NCI-H460 (cell line): ENCODE results near the gene SLC2A1. TPM values are rescaled to one million over a fixed set of nuclear protein-coding genes. Genes with fewer than 3 reads are reported as not detected.

Experiments used
- DNase-seq: peaks from one replicate; pipeline ENCODE4 v3.0.0-alpha.2; 2016; ENCODE audit warnings: low read depth; ENCODE audit errors: extremely low read depth
- total RNA-seq: library from RNA; depleted of rRNA; stranded (reverse); fragments of >200 nt; shearing (Covaris generic); gene quantifications from 2 replicates; pipeline ENCODE4 v1.2.3, GENCODE V29; 2014

Gene SLC2A1
- total RNA-seq, 1 experiment from 2014 or later = 170 TPM

DNA sequence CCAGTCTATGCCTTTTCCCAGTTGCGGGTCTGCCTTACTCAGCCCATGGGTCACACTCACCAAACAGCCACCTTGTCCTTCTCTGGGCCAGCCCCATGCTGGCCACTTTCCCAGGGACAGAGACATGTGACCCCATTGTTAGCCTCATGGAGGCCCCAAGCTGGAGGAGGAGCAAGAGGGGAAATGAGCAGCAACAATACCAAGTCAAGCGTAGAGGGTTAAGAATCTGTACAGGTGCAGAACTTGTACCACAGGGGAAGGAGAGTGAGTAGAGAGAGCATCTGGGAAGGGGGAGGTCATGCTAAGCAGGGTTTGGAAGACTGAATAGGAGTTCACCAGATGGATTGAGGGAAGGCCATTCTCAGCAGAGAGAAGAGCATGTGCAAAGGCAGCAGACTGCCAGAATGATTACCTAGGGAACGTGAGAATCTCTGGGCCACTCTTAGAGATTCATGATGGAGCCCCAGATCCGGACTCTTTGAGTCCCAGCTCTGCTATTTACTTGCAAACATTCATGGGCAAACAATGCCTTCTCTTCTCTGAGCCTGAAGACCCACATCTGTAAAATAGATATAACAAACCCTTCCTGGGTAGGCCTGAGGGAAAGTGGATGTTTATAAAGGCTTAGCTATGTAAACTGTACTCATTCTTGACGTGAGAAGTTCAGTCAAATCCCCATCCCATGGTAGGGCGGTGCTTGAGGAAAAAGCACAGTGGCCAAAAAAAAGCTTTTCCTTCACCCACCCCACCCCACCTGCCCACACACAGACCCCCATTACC lies 2.8 kb upstream of the SLC2A1 start:
- DNase-seq = peak; percentile 58

GRCh38 chr1:42960566-42961311 lies 2.1 kb upstream of the SLC2A1 start:
- no peak for DNase-seq

DNA sequence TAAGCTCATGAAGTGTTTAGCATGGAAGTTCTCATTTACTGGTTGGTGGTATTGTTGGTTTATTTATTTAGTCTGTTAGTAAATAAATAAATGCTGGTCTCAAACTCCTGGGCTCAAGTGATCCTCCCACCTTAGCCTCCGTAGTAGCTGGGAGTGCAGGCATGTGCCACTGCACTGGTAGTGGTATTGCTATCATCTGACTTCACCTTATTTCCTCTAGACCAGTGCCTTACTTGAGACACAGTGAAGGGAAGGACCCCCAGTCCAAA lies 1.4 kb upstream of the SLC2A1 start:
- DNase-seq = no peak

DNA sequence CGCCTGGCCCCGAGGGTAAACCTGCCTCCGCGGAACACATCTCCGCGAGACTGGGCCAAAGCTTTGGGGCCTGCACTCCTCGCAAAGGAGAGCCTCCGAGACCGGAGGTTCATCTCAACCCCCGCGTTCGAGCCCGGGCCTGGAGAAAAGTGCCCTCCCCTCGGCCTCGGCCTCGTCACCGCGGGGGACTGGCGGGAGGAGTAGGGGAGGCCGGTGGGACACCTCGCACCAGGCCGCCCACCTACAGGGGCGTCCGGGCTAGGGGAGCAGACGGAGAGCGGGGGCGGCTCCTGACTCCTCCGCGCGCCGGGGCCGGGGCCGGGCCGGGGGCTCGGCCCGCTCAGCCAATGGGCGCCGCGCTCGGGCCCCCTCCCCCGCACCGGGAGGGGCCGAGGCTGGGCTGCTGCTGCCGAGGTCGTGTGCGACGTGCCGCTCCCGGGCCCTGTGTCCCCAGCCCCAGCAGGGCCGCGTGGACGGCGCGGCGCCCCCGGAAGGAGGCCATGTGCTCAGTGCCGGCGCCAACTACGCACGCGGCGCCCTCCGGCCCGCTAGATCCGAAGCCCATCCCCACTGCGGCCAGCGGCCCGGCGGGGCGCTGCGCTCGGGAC lies 684 bp downstream of the SLC2A1 start:
- no peak for DNase-seq

- no peak for DNase-seq
Observed at GRCh38 chr1:42957229-42957879, 1.3 kb downstream of the SLC2A1 start.

DNA sequence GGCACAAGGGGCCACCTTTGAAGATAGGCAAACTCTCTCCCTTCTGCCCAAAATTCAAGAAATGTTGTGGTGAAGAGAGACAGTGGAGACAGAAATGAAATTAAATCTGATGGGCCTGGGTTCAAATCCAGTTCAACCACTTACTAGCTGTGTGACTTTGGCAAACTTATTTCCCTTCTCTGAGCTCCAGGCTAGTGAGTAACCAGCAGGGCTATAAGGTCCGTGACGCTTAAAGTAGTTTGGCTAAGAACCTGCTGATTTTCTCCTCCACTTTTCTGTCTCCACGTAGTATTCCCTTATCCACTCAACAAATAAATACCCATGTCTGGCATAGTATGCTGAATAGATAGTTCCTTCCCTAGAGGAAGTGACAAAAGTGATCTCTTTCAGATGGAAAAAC lies 1.9 kb downstream of the SLC2A1 start:
- DNase-seq = no peak

DNA sequence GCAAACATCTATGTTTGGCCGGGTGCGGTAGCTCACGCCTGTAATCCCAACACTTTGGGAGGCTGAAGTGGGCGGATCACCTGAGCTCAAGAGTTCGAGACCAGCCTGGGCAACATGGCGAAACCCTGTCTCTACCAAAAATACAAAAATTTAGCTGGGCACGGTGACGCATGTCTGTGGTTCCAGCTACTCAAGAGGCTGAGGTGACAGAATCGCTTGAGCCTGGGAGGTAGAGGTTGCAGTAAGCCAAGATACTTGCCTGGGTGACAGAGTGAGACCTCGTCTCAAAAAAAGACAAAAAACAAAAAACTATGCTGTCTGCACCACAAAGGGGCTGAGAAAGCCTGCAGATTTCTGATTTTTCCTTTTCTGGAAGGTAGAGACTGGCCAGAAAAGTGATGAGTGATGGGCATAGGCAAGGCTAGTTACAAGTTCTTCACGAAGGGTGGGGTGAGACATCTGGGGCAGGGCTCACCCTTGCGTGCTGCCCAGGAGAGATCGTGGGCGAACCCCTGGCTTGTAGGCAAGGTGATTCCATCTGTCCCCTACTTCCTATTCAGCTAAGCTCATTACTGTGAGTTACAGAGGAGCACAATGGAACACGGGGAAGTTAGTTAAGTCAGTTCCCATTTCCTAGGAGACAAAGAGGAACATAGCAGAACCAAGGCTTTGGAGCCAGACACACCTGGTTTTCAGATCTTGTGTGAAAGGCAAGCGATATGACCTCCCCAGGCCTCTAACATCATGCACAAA lies 3.2 kb downstream of the SLC2A1 start:
- DNase-seq = no peak

- DNase-seq = no peak
Observed at GRCh38 chr1:42953182-42954180, 5.2 kb downstream of the SLC2A1 start.

- DNase-seq = no peak
Observed at GRCh38 chr1:42952303-42953001, 6.2 kb downstream of the SLC2A1 start.

DNA sequence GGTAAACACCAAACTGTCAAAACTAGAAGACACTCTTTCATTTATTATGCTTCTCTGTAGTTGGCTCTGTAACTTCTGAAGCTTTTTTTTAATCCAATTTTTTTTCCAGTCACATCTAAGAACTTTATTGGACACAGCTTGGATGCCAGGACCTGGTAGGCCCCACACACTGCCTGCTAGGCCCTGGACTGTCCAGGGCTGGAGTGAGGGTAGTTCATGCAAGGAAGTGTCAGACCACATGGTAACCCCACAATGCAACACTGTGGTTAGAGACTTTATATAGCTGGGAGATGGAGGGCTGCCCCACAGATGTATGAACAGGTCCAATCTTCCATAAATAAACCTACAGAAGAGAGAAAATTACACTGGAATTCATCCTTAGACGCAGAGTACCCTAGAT lies 7.1 kb downstream of the SLC2A1 start:
- DNase-seq = no peak

- no peak for DNase-seq
Observed at GRCh38 chr1:42950116-42950481, 8.6 kb downstream of the SLC2A1 start.

DNA sequence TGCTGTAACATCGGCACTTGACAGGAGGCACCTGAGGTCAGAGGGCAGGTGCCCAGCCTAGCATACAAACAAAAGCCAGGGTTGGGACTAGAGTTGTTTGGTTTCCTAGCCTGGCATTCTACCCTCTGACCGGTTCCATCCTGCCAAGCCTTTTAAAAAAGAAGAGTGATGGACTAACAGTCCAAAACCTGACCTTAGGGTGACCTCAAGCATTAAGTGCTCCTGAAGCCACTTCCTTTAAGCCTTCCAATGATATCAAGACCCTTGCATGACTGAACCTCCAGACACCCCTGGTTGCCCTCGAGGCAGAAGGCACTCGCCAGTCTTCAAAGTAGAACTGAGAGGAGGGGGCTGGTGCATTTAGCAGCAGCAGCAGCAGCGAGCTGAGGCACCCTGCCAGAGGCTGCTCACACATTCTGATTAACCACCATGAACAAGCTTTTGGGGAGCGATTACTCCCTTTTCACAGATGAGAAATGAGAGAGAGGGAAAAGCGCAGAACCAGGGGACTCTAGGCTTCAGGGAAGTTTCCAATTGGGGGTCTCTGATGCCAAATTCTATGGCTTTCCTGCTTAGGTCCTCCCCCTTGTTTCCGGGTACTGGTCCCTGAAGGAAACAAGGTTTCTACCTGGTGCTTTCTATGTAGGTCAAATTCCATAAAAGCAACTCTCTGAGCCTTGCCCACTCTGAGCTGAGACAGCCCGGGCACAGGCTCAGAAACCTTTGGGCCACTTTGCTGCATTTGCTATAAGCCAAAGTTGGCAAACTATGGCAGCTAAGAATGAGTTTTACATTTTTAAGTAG lies 9.2 kb downstream of the SLC2A1 start:
- DNase-seq = no peak

DNA sequence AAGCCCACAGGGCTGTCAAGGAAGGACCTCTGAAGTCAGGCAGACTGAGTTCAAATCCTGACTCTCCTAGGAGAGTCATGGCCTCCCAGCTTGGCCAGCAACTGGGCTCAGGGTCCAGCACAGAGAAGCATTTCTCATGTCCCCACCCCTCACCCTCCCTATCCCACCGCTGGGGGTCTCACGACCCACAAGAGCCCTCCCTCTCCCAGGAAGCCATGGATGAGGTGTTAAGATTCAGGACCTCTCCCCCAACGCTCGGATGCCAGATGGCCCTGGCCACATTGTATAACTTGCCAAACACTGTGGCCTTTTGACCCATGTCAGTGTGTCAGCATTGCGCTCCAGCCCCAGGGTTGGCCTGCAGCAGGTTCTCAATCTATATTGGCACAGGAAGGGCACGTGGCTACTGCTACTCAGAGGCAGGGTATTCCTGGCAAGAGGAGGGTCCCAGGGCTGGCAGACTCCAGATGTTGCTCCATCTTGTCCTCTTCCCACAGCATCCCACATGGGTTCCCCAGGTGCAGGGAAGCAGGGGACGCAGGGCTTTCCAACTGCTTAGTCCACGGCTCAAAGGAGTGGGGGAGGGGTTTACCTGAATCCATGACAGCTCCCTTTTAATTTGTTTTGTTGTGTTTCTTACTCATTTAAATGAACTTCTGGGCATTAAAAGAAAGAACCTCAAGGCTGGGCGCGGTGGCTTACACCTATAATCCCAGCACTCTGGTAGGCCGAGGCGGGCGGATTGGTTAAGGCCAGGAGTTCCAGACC lies 10.5 kb downstream of the SLC2A1 start:
- DNase-seq = no peak

DNA sequence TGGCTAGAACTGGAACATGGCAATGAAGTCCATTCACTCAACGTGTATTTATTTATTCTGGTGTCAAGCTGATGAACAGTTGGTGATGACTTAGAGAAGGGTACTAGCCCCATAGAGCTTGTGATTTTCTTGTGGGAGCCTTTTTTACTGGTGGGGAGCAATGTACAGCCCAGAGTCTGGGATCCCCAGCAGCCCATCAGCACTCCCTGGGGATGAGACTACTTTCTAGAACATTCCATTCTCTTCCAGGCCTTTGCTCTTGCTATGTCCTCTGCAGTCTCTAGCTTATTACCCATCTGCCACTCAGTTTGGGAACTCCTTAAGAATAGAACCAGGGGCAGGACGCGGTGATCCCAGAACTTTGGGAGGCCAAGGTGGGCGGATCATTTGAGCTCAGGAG lies 11.6 kb downstream of the SLC2A1 start:
- DNase-seq = no peak

- no peak for DNase-seq
Observed at GRCh38 chr1:42946120-42946898, 12.4 kb downstream of the SLC2A1 start.

- no peak for DNase-seq
Observed at GRCh38 chr1:42945164-42945563, 13.5 kb downstream of the SLC2A1 start.
